OCI-LY1 (cell line): ENCODE results near the gene EIF5.

Experiments used
- H2AFZ ChIP-seq: fragments of 200-600 bp; sonication (generic), shearing (Covaris generic); 2 replicates; pipeline ENCODE4 v1.6.0; 2014; ENCODE audit warnings: antibody characterized with exemption, mild to moderate bottlenecking, low read length
- H3F3A ChIP-seq: fragments of 200-600 bp; sonication (generic), shearing (Covaris generic); 2 replicates; pipeline ENCODE4 v1.6.0; 2014; ENCODE audit warnings: mild to moderate bottlenecking, antibody characterized with exemption, low read length, moderate library complexity; ENCODE audit not compliant: insufficient read depth
- H3K27ac ChIP-seq: fragments of 200-600 bp; sonication (generic); 2 replicates; pipeline ENCODE4 v1.5.1; 2014; ENCODE audit warnings: low read length, mixed run types, mild to moderate bottlenecking, low read depth; ENCODE audit not compliant: poor library complexity, severe bottlenecking
- H3K27me3 ChIP-seq: fragments of 200-600 bp; sonication (generic); 2 replicates; pipeline ENCODE4 v1.6.0; 2014; ENCODE audit warnings: antibody characterized with exemption, mild to moderate bottlenecking, low read length, moderate library complexity; ENCODE audit not compliant: insufficient read depth
- H3K36me3 ChIP-seq: fragments of 200-600 bp; sonication (generic); 2 replicates; pipeline ENCODE4 v1.6.1; 2014; ENCODE audit warnings: mild to moderate bottlenecking, antibody characterized with exemption, low read length, moderate library complexity, mixed read lengths; ENCODE audit not compliant: insufficient read depth
- H3K4me1 ChIP-seq: fragments of 200-600 bp; sonication (generic); 2 replicates; pipeline ENCODE4 v1.5.1; 2014; ENCODE audit warnings: mild to moderate bottlenecking, low read length, moderate library complexity; ENCODE audit not compliant: insufficient read depth, severe bottlenecking
- H3K4me2 ChIP-seq: fragments of 200-600 bp; sonication (generic), shearing (Covaris generic); 2 replicates; pipeline ENCODE4 v1.6.1; 2014; ENCODE audit warnings: low read length
- H3K4me3 ChIP-seq: fragments of 200-600 bp; sonication (generic); 2 replicates; pipeline ENCODE4 v1.5.1; 2014; ENCODE audit warnings: low read length, low read depth, mild to moderate bottlenecking, mixed read lengths; ENCODE audit not compliant: poor library complexity, severe bottlenecking
- H3K79me2 ChIP-seq: fragments of 200-600 bp; shearing (Covaris generic); 2 replicates; pipeline ENCODE4 v1.6.1; 2016; ENCODE audit warnings: mixed run types, low read length, mixed read lengths; ENCODE audit not compliant: insufficient read depth
- H3K9ac ChIP-seq: fragments of 200-600 bp; sonication (generic), shearing (Covaris generic); 2 replicates; pipeline ENCODE4 v1.6.1; 2014; ENCODE audit warnings: mild to moderate bottlenecking, low read length, mixed read lengths
- H3K9me2 ChIP-seq: fragments of 200-600 bp; sonication (generic), shearing (Covaris generic); 2 replicates; pipeline ENCODE4 v1.6.1; 2014; ENCODE audit warnings: low read depth, mild to moderate bottlenecking, low read length, mixed read lengths
- H3K9me3 ChIP-seq: fragments of 200-600 bp; shearing (Covaris generic); 2 replicates; pipeline ENCODE4 v1.6.1; 2014; ENCODE audit warnings: low read length, mixed read lengths
- H4K20me1 ChIP-seq: fragments of 200-600 bp; sonication (generic), shearing (Covaris generic); 2 replicates; pipeline ENCODE4 v1.6.0; 2016; ENCODE audit warnings: mild to moderate bottlenecking, low read length; ENCODE audit not compliant: insufficient read depth
- EZH2 ChIP-seq: fragments of 200-600 bp; sonication (generic), shearing (Covaris generic); IDR thresholded peaks from 2 replicates; pipeline ENCODE4 v1.8.0; 2017; ENCODE audit warnings: borderline replicate concordance, mixed run types, mild to moderate bottlenecking, antibody characterized with exemption, low read length, moderate library complexity, mixed read lengths
- TF ChIP-seq, protein P1 (sequence below): fragments of 200-600 bp; sonication (generic), shearing (Covaris generic); IDR thresholded peaks from 2 replicates; pipeline ENCODE4 v1.5.1; 2017; ENCODE audit warnings: mild to moderate bottlenecking, antibody characterized with exemption, low read length, moderate library complexity, mixed read lengths

The EIF5 gene

DNA sequence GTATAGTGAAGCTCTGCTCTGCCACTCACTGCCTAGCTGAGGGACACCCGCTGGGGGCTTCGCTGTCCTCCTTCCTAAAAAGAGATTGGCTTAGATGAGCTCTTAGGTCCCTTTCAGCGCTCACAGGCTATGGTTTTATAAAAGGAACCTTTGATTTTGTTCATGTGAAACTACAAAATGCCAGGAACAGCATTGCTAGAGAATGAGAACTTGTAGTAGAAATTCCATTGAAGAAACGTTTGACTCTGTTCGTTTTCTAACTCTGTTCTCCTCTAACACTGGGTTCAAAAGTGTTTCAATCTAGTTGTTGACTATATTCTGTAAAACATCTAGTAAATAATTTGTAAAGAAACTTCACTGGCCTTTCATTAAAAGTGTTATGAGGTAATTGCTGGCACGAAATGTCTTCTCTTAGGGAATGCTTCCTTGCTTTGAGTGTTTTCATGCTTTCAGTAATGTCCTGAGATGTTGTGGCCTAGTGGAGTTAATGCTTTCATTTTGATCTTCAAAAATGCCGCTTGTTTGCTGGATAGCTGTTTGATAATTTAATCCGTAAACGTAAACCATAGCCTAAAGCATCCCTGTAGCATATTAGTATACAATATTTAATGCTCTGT lies 52.8 kb downstream of the EIF5 start:
- no peaks in the 10 kb centered on the region for H3K9me3 ChIP-seq
- H3K79me2 ChIP-seq: peaks cover 55% of the 10 kb centered on the region
- H3K36me3 ChIP-seq: no peaks in the 10 kb centered on the region; the same call in 1 of the 2 replicates
- H3K4me3 ChIP-seq: peak overlapping the region; percentile 76
- H3K9me2 ChIP-seq: no peaks in the 10 kb centered on the region
- H3F3A ChIP-seq: peaks cover 4% of the 10 kb centered on the region; the same call in 1 of the 2 replicates
- peaks cover 40% of the 10 kb centered on the region for H3K4me1 ChIP-seq
- TF ChIP-seq EZH2: no peak
- TF ChIP-seq, protein P1, sequence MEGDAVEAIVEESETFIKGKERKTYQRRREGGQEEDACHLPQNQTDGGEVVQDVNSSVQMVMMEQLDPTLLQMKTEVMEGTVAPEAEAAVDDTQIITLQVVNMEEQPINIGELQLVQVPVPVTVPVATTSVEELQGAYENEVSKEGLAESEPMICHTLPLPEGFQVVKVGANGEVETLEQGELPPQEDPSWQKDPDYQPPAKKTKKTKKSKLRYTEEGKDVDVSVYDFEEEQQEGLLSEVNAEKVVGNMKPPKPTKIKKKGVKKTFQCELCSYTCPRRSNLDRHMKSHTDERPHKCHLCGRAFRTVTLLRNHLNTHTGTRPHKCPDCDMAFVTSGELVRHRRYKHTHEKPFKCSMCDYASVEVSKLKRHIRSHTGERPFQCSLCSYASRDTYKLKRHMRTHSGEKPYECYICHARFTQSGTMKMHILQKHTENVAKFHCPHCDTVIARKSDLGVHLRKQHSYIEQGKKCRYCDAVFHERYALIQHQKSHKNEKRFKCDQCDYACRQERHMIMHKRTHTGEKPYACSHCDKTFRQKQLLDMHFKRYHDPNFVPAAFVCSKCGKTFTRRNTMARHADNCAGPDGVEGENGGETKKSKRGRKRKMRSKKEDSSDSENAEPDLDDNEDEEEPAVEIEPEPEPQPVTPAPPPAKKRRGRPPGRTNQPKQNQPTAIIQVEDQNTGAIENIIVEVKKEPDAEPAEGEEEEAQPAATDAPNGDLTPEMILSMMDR: no peak
- H3K9ac ChIP-seq: peak overlapping the region; percentile 82
- no peak overlapping the region for H2AFZ ChIP-seq
- H3K4me2 ChIP-seq: peak overlapping the region; percentile 96
- no peaks in the 10 kb centered on the region for H3K27me3 ChIP-seq
- H4K20me1 ChIP-seq: 0 out of 2 replicates have a peak, but pooled peaks cover 3% of the 10 kb centered on the region
- no peak overlapping the region for H3K27ac ChIP-seq

DNA sequence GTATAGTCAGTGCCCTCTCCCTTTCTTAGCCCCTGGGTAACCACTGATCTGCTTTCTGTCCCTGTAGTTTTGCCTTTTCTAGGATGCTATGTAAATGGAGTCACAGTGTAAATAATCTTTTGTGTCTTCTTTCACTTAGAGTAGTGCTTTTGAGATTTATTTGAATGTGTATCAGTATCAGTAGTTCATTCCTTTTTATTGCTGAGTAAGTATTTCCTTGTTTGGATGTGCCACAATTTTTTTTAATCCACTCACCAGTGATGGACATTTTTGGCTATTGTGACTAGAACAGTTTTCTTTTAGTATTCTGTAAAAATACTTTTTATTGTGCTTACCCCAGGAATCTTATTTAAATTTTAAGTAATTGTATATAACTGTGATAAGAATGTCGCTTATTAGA lies 54.6 kb downstream of the EIF5 start:
- Histone ChIP-seq H3K27me3 (no peaks in the 10 kb centered on the region), H2AFZ (no peak overlapping the region), H3K9ac (no peak overlapping the region; the same call in 1 of the 2 replicates), H3K9me3 (no peaks in the 10 kb centered on the region), H3K27ac (no peak overlapping the region), H3F3A (peaks cover 4% of the 10 kb centered on the region), H4K20me1 (peaks cover 8% of the 10 kb centered on the region), H3K4me1 (peaks cover 51% of the 10 kb centered on the region), H3K9me2 (no peaks in the 10 kb centered on the region), H3K4me3 (peak overlapping the region; percentile 76), H3K36me3 (no peaks in the 10 kb centered on the region; the same call in 1 of the 2 replicates), H3K4me2 (peak overlapping the region; percentile 14; the same call in 1 of the 2 replicates), H3K79me2 (peaks cover 73% of the 10 kb centered on the region)
- TF ChIP-seq, protein P1: no peak
- no peak for TF ChIP-seq EZH2

DNA sequence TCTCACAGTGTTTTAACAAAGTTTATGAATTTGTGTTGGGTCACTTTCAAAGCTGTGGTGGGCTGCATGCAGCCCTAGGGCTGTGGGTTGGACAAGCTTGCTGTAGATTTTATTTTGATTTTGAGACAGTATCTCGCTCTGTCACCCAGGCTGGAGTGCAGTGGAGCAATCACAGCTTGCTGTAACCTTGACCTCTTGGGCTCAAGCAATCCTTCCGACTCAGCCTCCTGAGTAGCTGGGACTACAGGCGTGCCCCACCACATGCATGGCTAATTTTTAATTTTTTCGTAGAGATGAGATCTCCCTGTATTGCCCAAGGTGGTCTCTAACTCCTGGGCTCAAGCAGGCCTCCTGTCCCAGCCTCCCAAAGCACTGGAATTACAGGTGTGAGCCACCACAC lies 56.6 kb downstream of the EIF5 start:
- Histone ChIP-seq H3F3A (peaks cover 4% of the 10 kb centered on the region), H3K9me3 (no peaks in the 10 kb centered on the region), H3K36me3 (no peaks in the 10 kb centered on the region; the same call in 1 of the 2 replicates), H3K9ac (no peak overlapping the region), H3K4me3 (no peak overlapping the region), H3K4me2 (no peak overlapping the region), H3K9me2 (no peaks in the 10 kb centered on the region), H3K4me1 (peaks cover 63% of the 10 kb centered on the region), H4K20me1 (peaks cover 8% of the 10 kb centered on the region), H3K27me3 (no peaks in the 10 kb centered on the region), H2AFZ (no peak overlapping the region), H3K79me2 (peaks cover 92% of the 10 kb centered on the region), H3K27ac (peak overlapping the region; percentile 26)
- TF ChIP-seq, protein P1: no peak
- no peak for TF ChIP-seq EZH2
